Chondrocyte (in vitro differentiated cells): ENCODE measurements around the gene HS3ST3B1. TPM values are rescaled to one million over a fixed set of nuclear protein-coding genes. Genes with fewer than 3 reads are reported as not detected.

Source experiments
- DNase-seq: peaks from one replicate; pipeline ENCODE4 v3.0.0; 2021; ENCODE audit warnings: mixed read lengths, low spot score
- H3K27ac Mint-ChIP-seq: one replicate; pipeline ENCODE4 v1.8.0; 2021; ENCODE audit warnings: mild to moderate bottlenecking, moderate library complexity, mixed read lengths; ENCODE audit not compliant: unreplicated experiment
- H3K27me3 Mint-ChIP-seq: 2 replicates; pipeline ENCODE4 v1.8.0; 2021; ENCODE audit warnings: low read depth, mixed read lengths
- H3K36me3 Mint-ChIP-seq: 2 replicates; pipeline ENCODE4 v1.8.0; 2021; ENCODE audit warnings: low read depth, mixed read lengths
- H3K4me1 Mint-ChIP-seq: 2 replicates; pipeline ENCODE4 v1.8.0; 2021; ENCODE audit warnings: low read depth, mild to moderate bottlenecking, mixed read lengths
- H3K4me3 Mint-ChIP-seq: one replicate; pipeline ENCODE4 v1.8.0; 2021; ENCODE audit warnings: mild to moderate bottlenecking, moderate library complexity, mixed read lengths; ENCODE audit not compliant: unreplicated experiment
- H3K9me3 Mint-ChIP-seq: 2 replicates; pipeline ENCODE4 v1.8.0; 2021; ENCODE audit warnings: low read depth, mixed read lengths
- CTCF ChIP-seq: fragments of 200-600 bp; sonication (generic); IDR thresholded peaks from 2 replicates; pipeline ENCODE4 v1.5.0; 2021; ENCODE audit warnings: antibody characterized with exemption, mild to moderate bottlenecking, moderate library complexity
- total RNA-seq: library from RNA; stranded (reverse); gene quantifications from 3 replicates; pipeline ENCODE4 v1.2.1, GENCODE V29; 2021

Gene HS3ST3B1
- total RNA-seq, 1 donor from 2014 or later = 27.1 TPM

GRCh38 chr17:14299280-14300141 is 1.4 kb upstream of the HS3ST3B1 start:
- no peak for TF ChIP-seq CTCF
- Mint-ChIP-seq H3K9me3 (no peaks in the 10 kb centered on the region), H3K27ac (peak overlapping the region; percentile 89), H3K4me3 (peak overlapping the region; percentile 97), H3K36me3 (no peaks in the 10 kb centered on the region), H3K27me3 (no peaks in the 10 kb centered on the region), H3K4me1 (peaks cover 42% of the 10 kb centered on the region)
- DNase-seq = peak; percentile 94

- peak overlapping the region; percentile 97 for H3K4me3 Mint-ChIP-seq
- H3K36me3 Mint-ChIP-seq = no peaks in the 10 kb centered on the region
- H3K9me3 Mint-ChIP-seq = no peaks in the 10 kb centered on the region
- no peaks in the 10 kb centered on the region for H3K27me3 Mint-ChIP-seq
- peaks cover 56% of the 10 kb centered on the region for H3K4me1 Mint-ChIP-seq
- DNase-seq = no peak
- H3K27ac Mint-ChIP-seq = peak overlapping the region; percentile 88
- TF ChIP-seq CTCF = peak; percentile 70
Measured at GRCh38 chr17:14301279-14302090, 604 bp downstream of the HS3ST3B1 start.

- Mint-ChIP-seq H3K27me3 (no peaks in the 10 kb centered on the region), H3K4me3 (peak overlapping the region; percentile 97), H3K36me3 (no peaks in the 10 kb centered on the region), H3K4me1 (peaks cover 59% of the 10 kb centered on the region), H3K27ac (peak overlapping the region; percentile 88), H3K9me3 (no peaks in the 10 kb centered on the region)
- no peak for TF ChIP-seq CTCF
- DNase-seq = no peak
Measured at GRCh38 chr17:14302091-14302430, 1.2 kb downstream of the HS3ST3B1 start.

- TF ChIP-seq CTCF = peak; percentile 93
- peak overlapping the region; percentile 97 for H3K4me3 Mint-ChIP-seq
- H3K36me3 Mint-ChIP-seq = no peaks in the 10 kb centered on the region
- H3K27me3 Mint-ChIP-seq = no peaks in the 10 kb centered on the region
- no peaks in the 10 kb centered on the region for H3K9me3 Mint-ChIP-seq
- peak overlapping the region; percentile 88 for H3K27ac Mint-ChIP-seq
- peak; percentile 97 for DNase-seq
- H3K4me1 Mint-ChIP-seq = peaks cover 59% of the 10 kb centered on the region
Measured at GRCh38 chr17:14302431-14303099, 1.7 kb downstream of the HS3ST3B1 start.
